ENCODE results near the gene SCGB1C2. TPM values are rescaled to one million over a fixed set of nuclear protein-coding genes. Genes with fewer than 3 reads are reported as not detected.
A peak's percentile ranks its signal among the peaks of the same experiment; 100 is the strongest.
"Not testable (repeated sequence)": the region's sequence is repeated elsewhere in the genome, so short reads cannot be mapped to it uniquely, and the experiment has no call there.

Gene SCGB1C2
- total RNA-seq: not detected
- long read RNA-seq: 0 reads

GRCh38 chr17:137166-137807 is at the start of gene SCGB1C2:
Gene SCGB1C2, plus strand, starts transcription at chr17:137569. Its CDS starts 22 bp downstream, at chr17:137591.
- DNase-seq (ENCODE audit: low spot score): peak; percentile 2

- not testable (repeated sequence) for DNase-seq (ENCODE audit: low spot score)
Measured at GRCh38 chr17:113111-113510, 24.3 kb upstream of the SCGB1C2 start.

GRCh38 chr17:118339-118917 is 18.9 kb upstream of the SCGB1C2 start:
- DNase-seq (ENCODE audit: low spot score): not testable (repeated sequence)

GRCh38 chr17:133932-134331 is 3.4 kb upstream of the SCGB1C2 start:
- peak; percentile 26 for DNase-seq (ENCODE audit: low spot score)

GRCh38 chr17:134332-134785 is 3.0 kb upstream of the SCGB1C2 start:
- peak; percentile 9 for DNase-seq (ENCODE audit: low spot score)

- DNase-seq (ENCODE audit: low spot score): peak; percentile 47
Measured at GRCh38 chr17:135022-135421, 2.3 kb upstream of the SCGB1C2 start.

GRCh38 chr17:135895-136294 is 1.5 kb upstream of the SCGB1C2 start:
- DNase-seq (ENCODE audit: low spot score): not testable (repeated sequence)

GRCh38 chr17:136531-136930 is 838 bp upstream of the SCGB1C2 start:
- DNase-seq (ENCODE audit: low spot score): peak; percentile 64

- DNase-seq (ENCODE audit: low spot score): peak; percentile 73
Measured at GRCh38 chr17:139401-140205, 2.2 kb downstream of the SCGB1C2 start.

GRCh38 chr17:142102-142661 is 4.8 kb downstream of the SCGB1C2 start:
- DNase-seq (ENCODE audit: low spot score): peak; percentile 87

- peak; percentile 28 for DNase-seq (ENCODE audit: low spot score)
Measured at GRCh38 chr17:142876-143784, 5.8 kb downstream of the SCGB1C2 start.

- peak; percentile 96 for DNase-seq (ENCODE audit: low spot score)
Measured at GRCh38 chr17:143785-144281, 6.5 kb downstream of the SCGB1C2 start.

- peak; percentile 43 for DNase-seq (ENCODE audit: low spot score)
Measured at GRCh38 chr17:144936-145670, 7.7 kb downstream of the SCGB1C2 start.

- peak; percentile 77 for DNase-seq (ENCODE audit: low spot score)
Measured at GRCh38 chr17:145671-146541, 8.5 kb downstream of the SCGB1C2 start.

- DNase-seq (ENCODE audit: low spot score): no peak
Measured at GRCh38 chr17:146546-146945, 9.2 kb downstream of the SCGB1C2 start.

GRCh38 chr17:146983-147761 is 9.8 kb downstream of the SCGB1C2 start:
- peak; percentile 79 for DNase-seq (ENCODE audit: low spot score)

GRCh38 chr17:147796-148740 is 10.7 kb downstream of the SCGB1C2 start:
- peak; percentile 88 for DNase-seq (ENCODE audit: low spot score)

Measured in mesenteric fat pad (tissue), 1 donor.